Body of pancreas (tissue), 4 donors: Measurements from ENCODE around the gene ZP2.

Source experiments
- CTCF ChIP-seq, 7 experiments: fragments of 450-650 bp in 4 of 7; fragments of 200-600 bp in 3 of 7; sonication (generic) in 3 of 7; IDR thresholded peaks; one replicate each; pipeline ENCODE4 v1.5.1; 2016 to 2019; ENCODE audit warnings: antibody characterized with exemption in 7 of 7
- POLR2A ChIP-seq, 3 donors: fragments of 450-650 bp; IDR thresholded peaks; one replicate each; pipeline ENCODE4 v1.6.1; 2016; ENCODE audit warnings: antibody characterized with exemption in 3 of 3, mild to moderate bottlenecking in 2 of 3

GRCh38 chr16:21194771-21195301 lies 16.5 kb downstream of the ZP2 start:
- TF ChIP-seq CTCF (IDR thresholded peaks at IDR 0.05) (no peak), POLR2A (IDR thresholded peaks at IDR 0.05) (no peak)
